Transverse colon (tissue), 4 donors: ENCODE measurements around the gene GBX1. TPM values are rescaled to one million over a fixed set of nuclear protein-coding genes. Genes with fewer than 3 reads are reported as not detected.

Experiments
- DNase-seq: peaks from one replicate; pipeline ENCODE4 v3.0.0-alpha.2; 2019
- H3K27ac ChIP-seq, 4 donors: fragments of 200-600 bp; sonication (generic); 2 replicates each; pipeline ENCODE4 v1.5.1; 2016 to 2018; ENCODE audit warnings: inconsistent platforms in 4 of 4
- H3K27me3 ChIP-seq: fragments of 200-600 bp; sonication (generic); 2 replicates; pipeline ENCODE4 v1.5.1; 2017; ENCODE audit warnings: inconsistent platforms
- H3K36me3 ChIP-seq, 4 donors: fragments of 200-600 bp; sonication (generic); 2 replicates each; pipeline ENCODE4 v1.5.1; 2017 to 2019; ENCODE audit warnings: inconsistent platforms in 4 of 4
- H3K4me1 ChIP-seq, 4 donors: fragments of 200-600 bp; sonication (generic); 2 replicates each; pipeline ENCODE4 v1.5.1; 2017 to 2020; ENCODE audit warnings: inconsistent platforms in 4 of 4
- H3K4me3 ChIP-seq, 4 donors: fragments of 200-600 bp; sonication (generic); 1 replicate in 1 of 4; 2 replicates in 3 of 4; pipeline versions ENCODE4 v1.5.1 to v1.6.1; 2017 to 2019; ENCODE audit warnings: inconsistent platforms in 4 of 4
- H3K9me3 ChIP-seq, 2 donors: fragments of 200-600 bp; sonication (generic); 2 replicates each; pipeline ENCODE4 v1.5.1; 2017 to 2019; ENCODE audit warnings: inconsistent platforms in 2 of 2
- EP300 ChIP-seq: sonication (generic); formaldehyde crosslinking; IDR thresholded peaks from one replicate; pipeline ENCODE4 v1.6.1; 2017; ENCODE audit warnings: antibody characterized with exemption, low read depth
- POLR2A ChIP-seq: fragments of 450-650 bp; IDR thresholded peaks from one replicate; pipeline ENCODE4 v1.6.1; 2016; ENCODE audit warnings: antibody characterized with exemption, mild to moderate bottlenecking, moderate library complexity
- POLR2AphosphoS5 ChIP-seq, 3 donors: sonication (generic); formaldehyde crosslinking; IDR thresholded peaks; one replicate each; pipeline ENCODE4 v1.6.1; 2016; ENCODE audit warnings: antibody characterized with exemption in 3 of 3
- WGBS, 2 donors: methylation state at CpG; one replicate each; pipeline ENCODE4 v1.1.5; 2018; ENCODE audit warnings: low coverage in 1 of 2; 5-methylcytosine and 5-hydroxymethylcytosine counted together
- in situ Hi-C, 4 donors: fragments of 200-750 bp; cut with MboI; loops; one replicate each; pipeline versions ENCODE4 v1.15.0 to v1.15.1; 2017; ENCODE audit warnings: low sequenced_read_pairs in 3 of 4, low pct_ligation_motif_present in 1 of 4, low pct_unique_long_range_greater_than_20kb in 1 of 4
- intact Hi-C: fragments of 100-400 bp; cut with DNase I; formaldehyde crosslinking; loops from one replicate; pipeline ENCODE4 v1.15.1; 2023; ENCODE audit warnings: low total_unique reads
- total RNA-seq, 4 donors: library from RNA; depleted of rRNA; stranded (reverse); fragments of >200 nt; gene quantifications; one replicate each; pipeline ENCODE4 v1.1.0, GENCODE V29; 2016
- TF ChIP-seq, protein P1 (sequence below), 5 experiments: fragments of 200-600 bp in 3 of 5; fragments of 450-650 bp in 2 of 5; sonication (generic) in 3 of 5; IDR thresholded peaks; 1 replicate in 2 of 5; 2 replicates in 3 of 5; pipeline ENCODE4 v1.5.1; 2016 to 2017; ENCODE audit warnings: antibody characterized with exemption in 5 of 5, inconsistent platforms in 3 of 5, mild to moderate bottlenecking in 2 of 5, moderate library complexity in 1 of 5

The GBX1 gene
- total RNA-seq, 4 donors from 2014 or later, result not detected

DNA sequence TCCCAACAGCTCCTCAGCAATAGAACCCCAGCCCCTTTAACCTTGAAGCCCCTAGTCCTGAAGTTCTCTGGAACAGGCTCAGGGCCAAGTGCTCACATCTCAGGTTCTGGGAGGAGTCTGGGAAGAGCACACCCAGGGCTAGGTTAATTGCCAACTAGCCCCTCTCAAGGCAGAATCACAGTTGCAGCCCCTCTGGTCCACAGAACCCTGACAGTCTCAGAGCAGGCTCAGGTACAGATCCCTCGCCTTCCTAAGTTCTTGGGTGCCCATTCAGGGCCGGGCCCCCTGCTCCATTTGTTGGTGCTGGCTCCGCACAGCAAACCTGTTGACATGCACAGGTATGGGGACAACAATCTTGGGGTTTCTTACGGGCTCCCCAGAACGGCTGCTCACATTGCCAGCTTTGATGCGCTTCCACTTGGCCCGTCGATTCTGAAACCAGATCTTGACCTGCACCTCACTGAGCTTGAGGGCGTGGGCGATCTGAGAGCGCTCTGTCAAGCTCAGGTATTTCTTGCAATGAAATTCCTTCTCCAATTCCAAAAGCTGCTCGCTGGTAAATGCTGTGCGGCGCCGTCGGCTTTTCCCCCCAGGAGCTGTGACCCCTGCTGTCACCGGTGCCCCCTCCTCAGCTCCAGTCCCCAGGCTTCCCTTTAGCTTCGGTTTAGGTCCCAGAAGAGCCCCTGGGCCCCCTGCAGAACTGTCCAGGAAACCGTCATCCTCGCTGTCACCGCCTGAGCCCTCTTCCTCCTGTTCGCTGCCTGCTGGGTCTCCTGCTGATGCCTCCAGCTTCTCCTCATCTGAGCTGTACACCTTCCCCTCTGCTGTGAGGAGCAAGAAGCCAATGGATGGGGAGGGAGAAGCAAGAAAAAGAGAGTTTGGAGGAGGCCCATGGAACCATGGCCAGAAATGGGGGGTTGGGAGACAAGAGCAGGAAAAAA is 18.9 kb downstream of the GBX1 start:
- Histone ChIP-seq H3K9me3 (no peaks in the 10 kb centered on the region), H3K4me3 (no peak overlapping the region), H3K4me1 (peaks cover 0 to 8% (median 0%) of the 10 kb centered on the region in 4 donors), H3K36me3 (peaks cover 0 to 13% (median 0%) of the 10 kb centered on the region in 4 donors), H3K27me3 (peaks cover 42% of the 10 kb centered on the region), H3K27ac (no peak overlapping the region)
- in situ Hi-C loops (no loop called here), intact Hi-C loops (no loop called here)
- 75% methylated on average over 22 of the region's 22 CpGs; no CpG with 5 or more reads in 1 of the 2 donors for whole genome bisulfite sequencing, 2 donors
- TF ChIP-seq POLR2AphosphoS5 (IDR thresholded peaks at IDR 0.05), result no peak
- TF ChIP-seq POLR2A, result no peak
- DNase-seq, result peak; percentile 3

DNA sequence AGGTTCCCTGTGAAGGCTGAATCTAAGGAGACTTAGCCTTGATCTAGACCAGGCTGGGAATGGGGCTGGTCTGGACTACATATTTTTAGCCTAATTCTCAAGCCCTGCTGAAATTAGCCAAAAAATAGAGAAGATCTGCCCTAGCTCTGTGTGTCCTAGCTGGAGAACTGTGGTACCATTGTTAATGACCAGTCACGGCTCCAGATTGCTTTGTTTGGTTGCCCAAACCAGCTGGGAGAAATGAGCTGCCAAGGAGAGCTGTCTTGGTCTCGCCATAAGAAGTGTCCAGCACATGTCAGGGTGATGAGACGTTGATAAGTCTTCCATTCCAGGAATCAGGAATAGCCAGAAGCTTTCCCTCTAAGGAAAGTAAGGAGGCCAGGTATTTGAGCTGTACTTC is 20.7 kb downstream of the GBX1 start:
- in situ Hi-C loops, result no loop called here
- Histone ChIP-seq H3K4me3 (no peak overlapping the region), H3K27ac (no peak overlapping the region), H3K4me1 (peaks cover 0 to 8% (median 0%) of the 10 kb centered on the region in 4 donors), H3K9me3 (no peaks in the 10 kb centered on the region), H3K36me3 (peaks cover 0 to 13% (median 0%) of the 10 kb centered on the region in 4 donors), H3K27me3 (peaks cover 24% of the 10 kb centered on the region)
- no peak for DNase-seq
- intact Hi-C loops, result no loop called here
- TF ChIP-seq POLR2A (no peak), POLR2AphosphoS5 (IDR thresholded peaks at IDR 0.05) (no peak), EP300 (no peak)
- TF ChIP-seq, protein P1, sequence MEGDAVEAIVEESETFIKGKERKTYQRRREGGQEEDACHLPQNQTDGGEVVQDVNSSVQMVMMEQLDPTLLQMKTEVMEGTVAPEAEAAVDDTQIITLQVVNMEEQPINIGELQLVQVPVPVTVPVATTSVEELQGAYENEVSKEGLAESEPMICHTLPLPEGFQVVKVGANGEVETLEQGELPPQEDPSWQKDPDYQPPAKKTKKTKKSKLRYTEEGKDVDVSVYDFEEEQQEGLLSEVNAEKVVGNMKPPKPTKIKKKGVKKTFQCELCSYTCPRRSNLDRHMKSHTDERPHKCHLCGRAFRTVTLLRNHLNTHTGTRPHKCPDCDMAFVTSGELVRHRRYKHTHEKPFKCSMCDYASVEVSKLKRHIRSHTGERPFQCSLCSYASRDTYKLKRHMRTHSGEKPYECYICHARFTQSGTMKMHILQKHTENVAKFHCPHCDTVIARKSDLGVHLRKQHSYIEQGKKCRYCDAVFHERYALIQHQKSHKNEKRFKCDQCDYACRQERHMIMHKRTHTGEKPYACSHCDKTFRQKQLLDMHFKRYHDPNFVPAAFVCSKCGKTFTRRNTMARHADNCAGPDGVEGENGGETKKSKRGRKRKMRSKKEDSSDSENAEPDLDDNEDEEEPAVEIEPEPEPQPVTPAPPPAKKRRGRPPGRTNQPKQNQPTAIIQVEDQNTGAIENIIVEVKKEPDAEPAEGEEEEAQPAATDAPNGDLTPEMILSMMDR (IDR thresholded peaks at IDR 0.05), result no peak
- WGBS, 2 donors, result 70 to 72% methylated on average over 2 to 3 of the region's 3 CpGs

DNA sequence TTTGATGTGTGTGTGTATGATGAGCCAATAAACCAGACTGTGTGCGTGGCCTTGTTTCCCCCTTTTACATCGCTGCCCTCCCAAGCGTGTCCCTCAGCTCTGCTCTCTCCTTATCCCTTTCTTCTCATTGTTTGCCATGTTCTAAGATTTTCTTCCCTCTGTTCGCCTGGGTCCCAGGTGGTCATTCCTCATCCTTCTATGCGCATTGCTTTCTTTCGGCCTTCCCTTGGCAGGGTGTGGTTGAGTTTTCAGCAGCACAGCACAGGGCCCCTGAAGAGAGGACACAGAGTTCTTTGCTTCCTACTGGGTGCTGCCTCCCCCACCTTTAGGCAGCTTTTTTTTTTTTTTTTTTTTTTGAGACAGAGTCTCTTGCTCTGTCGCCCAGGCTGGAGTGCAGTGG is 23.1 kb downstream of the GBX1 start:
- no peaks in the 10 kb centered on the region for H3K9me3 ChIP-seq
- 94 to 96% methylated on average over 6 to 7 of the region's 7 CpGs for WGBS, 2 donors
- peaks cover 0 to 13% (median 0%) of the 10 kb centered on the region in 4 donors for H3K36me3 ChIP-seq
- peaks cover 9% of the 10 kb centered on the region for H3K27me3 ChIP-seq
- no peak overlapping the region for H3K27ac ChIP-seq
- TF ChIP-seq, protein P1 (IDR thresholded peaks at IDR 0.05), result no peak
- no peak for TF ChIP-seq POLR2A
- no peak for TF ChIP-seq POLR2AphosphoS5 (IDR thresholded peaks at IDR 0.05)
- TF ChIP-seq EP300, result no peak
- intact Hi-C loops, result no loop called here
- H3K4me3 ChIP-seq, result no peak overlapping the region
- peak; percentile 3 for DNase-seq
- H3K4me1 ChIP-seq, result no peaks in the 10 kb centered on the region
- in situ Hi-C loops, result no loop called here

DNA sequence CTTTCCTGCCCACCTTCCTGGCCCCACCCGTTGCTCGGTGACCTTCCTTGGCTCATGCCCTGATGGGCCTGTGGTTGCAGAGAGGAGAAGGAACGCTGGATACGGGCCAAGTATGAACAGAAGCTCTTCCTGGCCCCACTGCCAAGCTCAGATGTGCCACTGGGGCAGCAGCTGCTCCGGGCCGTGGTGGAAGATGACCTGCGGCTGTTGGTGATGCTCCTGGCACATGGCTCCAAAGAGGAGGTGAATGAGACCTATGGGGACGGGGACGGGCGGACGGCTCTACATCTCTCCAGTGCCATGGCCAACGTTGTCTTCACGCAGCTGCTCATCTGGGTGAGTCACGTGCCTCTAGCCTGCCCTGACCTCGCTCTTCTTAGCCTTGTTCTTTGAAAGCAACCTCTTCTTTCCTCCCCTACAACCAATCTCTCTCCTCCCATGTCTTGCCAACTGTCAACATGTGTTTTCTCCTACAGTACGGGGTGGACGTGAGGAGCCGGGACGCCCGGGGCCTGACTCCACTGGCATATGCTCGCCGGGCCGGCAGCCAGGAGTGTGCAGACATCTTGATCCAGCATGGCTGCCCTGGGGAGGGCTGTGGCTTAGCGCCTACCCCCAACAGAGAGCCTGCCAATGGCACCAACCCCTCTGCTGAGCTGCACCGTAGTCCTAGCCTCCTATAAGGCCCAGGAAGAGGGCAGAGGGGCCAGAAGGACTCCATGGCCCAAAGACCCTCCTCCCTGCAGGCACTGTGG is 24.1 kb downstream of the GBX1 start:
- TF ChIP-seq, protein P1 (IDR thresholded peaks at IDR 0.05), result no peak
- TF ChIP-seq POLR2AphosphoS5 (IDR thresholded peaks at IDR 0.05) (no peak), EP300 (no peak), POLR2A (no peak)
- Histone ChIP-seq H3K9me3 (no peaks in the 10 kb centered on the region), H3K4me1 (no peaks in the 10 kb centered on the region), H3K27me3 (no peaks in the 10 kb centered on the region), H3K4me3 (no peak overlapping the region), H3K27ac (no peak overlapping the region), H3K36me3 (peaks cover 0 to 13% (median 0%) of the 10 kb centered on the region in 4 donors)
- intact Hi-C loops (no loop called here), in situ Hi-C loops (no loop called here)
- 91% methylated on average over 25 of the region's 25 CpGs; no CpG with 5 or more reads in 1 of the 2 donors for WGBS, 2 donors
- peak; percentile 4 for DNase-seq
